GM18526 (cell line): ENCODE results near the gene MTFMT.

Source experiments
- POLR2A ChIP-seq: IDR thresholded peaks from 3 replicates; pipeline ENCODE4 v1.6.1; 2011; ENCODE audit not compliant: insufficient read length; ENCODE audit errors: extremely low read depth

MTFMT gene

GRCh38 chr15:65062061-65062460, 32.6 kb upstream of the MTFMT start:
- no peak for TF ChIP-seq POLR2A

- no peak for TF ChIP-seq POLR2A
Measured at GRCh38 chr15:65060641-65061397, 31.4 kb upstream of the MTFMT start.

- TF ChIP-seq POLR2A: no peak
Measured at GRCh38 chr15:65059931-65060596, 30.6 kb upstream of the MTFMT start.

- no peak for TF ChIP-seq POLR2A
Measured at GRCh38 chr15:65059369-65059750, 29.9 kb upstream of the MTFMT start.

- no peak for TF ChIP-seq POLR2A
Measured at GRCh38 chr15:65058394-65059368, 29.2 kb upstream of the MTFMT start.

- TF ChIP-seq POLR2A: no peak
Measured at GRCh38 chr15:65057549-65057940, 28.1 kb upstream of the MTFMT start.

- no peak for TF ChIP-seq POLR2A
Measured at GRCh38 chr15:65056868-65057548, 27.6 kb upstream of the MTFMT start.

GRCh38 chr15:65056106-65056505, 26.7 kb upstream of the MTFMT start:
- TF ChIP-seq POLR2A: no peak

- no peak for TF ChIP-seq POLR2A
Measured at GRCh38 chr15:65055201-65055870, 25.9 kb upstream of the MTFMT start.

GRCh38 chr15:65054333-65055200, 25.1 kb upstream of the MTFMT start:
- no peak for TF ChIP-seq POLR2A

GRCh38 chr15:65052956-65053355, 23.5 kb upstream of the MTFMT start:
- TF ChIP-seq POLR2A: no peak

GRCh38 chr15:65051266-65051665, 21.8 kb upstream of the MTFMT start:
- no peak for TF ChIP-seq POLR2A

GRCh38 chr15:65050270-65050669, 20.8 kb upstream of the MTFMT start:
- TF ChIP-seq POLR2A: no peak
